PC-3 (cell line): ENCODE results near the gene MED17. TPM values are rescaled to one million over a fixed set of nuclear protein-coding genes. Genes with fewer than 3 reads are reported as not detected.

Source experiments
- ATAC-seq: fragments of 200-7000 bp; cut with Tn5 transposase; 2 replicates; pipeline ENCODE4 v1.9.1; 2020; ENCODE audit warnings: mild to moderate bottlenecking, moderate library complexity
- BruUV-seq: library from RNA; stranded (reverse); fragments of 400-500 nt; replicated peaks from 2 replicates; lab custom pipeline; 2021; lab: Mats Ljungman, UMichigan
- CTCF ChIA-PET: fragments of 300-600 bp; sonication (Branson Sonifier 250); formaldehyde crosslinking; loops from one replicate; lab custom pipeline; 2022; ENCODE audit warnings: antibody characterized with exemption; lab: Charles Lee
- POLR2A ChIA-PET: fragments of 300-600 bp; sonication (Branson Sonifier 250); formaldehyde crosslinking; loops from one replicate; lab custom pipeline; 2022; ENCODE audit warnings: antibody characterized with exemption; ENCODE audit not compliant: unreplicated experiment; lab: Charles Lee
- DNase-seq: peaks from one replicate; pipeline ENCODE4 v3.0.0-alpha.2; 2015
- H2AFZ ChIP-seq: fragments of 300-600 bp; sonication (generic); 2 replicates; pipeline ENCODE4 v1.6.0; 2016; ENCODE audit warnings: antibody characterized with exemption, low read length
- H3F3A ChIP-seq: fragments of 300-600 bp; sonication (generic); one replicate; pipeline ENCODE4 v1.6.0; 2017; ENCODE audit warnings: antibody characterized with exemption, low read length, control low read depth, mild to moderate bottlenecking; ENCODE audit not compliant: unreplicated experiment
- H3K27ac ChIP-seq: fragments of 300-600 bp; sonication (generic); 2 replicates; pipeline ENCODE4 v1.5.1; 2016; ENCODE audit warnings: mild to moderate bottlenecking, low read length
- H3K27me3 ChIP-seq: fragments of 300-600 bp; sonication (generic); 2 replicates; pipeline ENCODE4 v1.6.1; 2016; ENCODE audit warnings: low read length, mixed read lengths
- H3K36me3 ChIP-seq: fragments of 300-600 bp; sonication (generic); 2 replicates; pipeline ENCODE4 v1.6.1; 2016; ENCODE audit warnings: low read depth, mixed run types, low read length, mixed read lengths
- H3K4me1 ChIP-seq: fragments of 300-600 bp; sonication (generic); 2 replicates; pipeline ENCODE4 v1.5.1; 2016; ENCODE audit warnings: low read length; ENCODE audit not compliant: insufficient read depth
- H3K4me2 ChIP-seq: fragments of 300-600 bp; sonication (generic); 2 replicates; pipeline ENCODE4 v1.6.0; 2016; ENCODE audit warnings: low read length
- H3K4me3 ChIP-seq: fragments of 300-600 bp; sonication (generic); 2 replicates; pipeline ENCODE4 v1.5.1; 2016; ENCODE audit warnings: mild to moderate bottlenecking, low read length, mixed read lengths
- H3K79me2 ChIP-seq: fragments of 300-600 bp; sonication (generic); 2 replicates; pipeline ENCODE4 v1.6.1; 2017; ENCODE audit warnings: low read length, mixed read lengths
- H3K9ac ChIP-seq: fragments of 300-600 bp; sonication (generic); 2 replicates; pipeline ENCODE4 v1.6.0; 2016; ENCODE audit warnings: mild to moderate bottlenecking, low read length
- H3K9me2 ChIP-seq: fragments of 300-600 bp; sonication (generic); replicated peaks from 2 replicates; pipeline ENCODE4 v1.6.1; 2016; ENCODE audit warnings: mixed run types, low read length, mixed read lengths
- H3K9me3 ChIP-seq: fragments of 300-600 bp; sonication (generic); 2 replicates; pipeline ENCODE4 v1.6.1; 2016; ENCODE audit warnings: low read length, mixed read lengths
- H4K20me1 ChIP-seq: fragments of 300-600 bp; sonication (generic); 2 replicates; pipeline ENCODE4 v1.6.1; 2016; ENCODE audit warnings: low read length, mixed read lengths
- EZH2 ChIP-seq: fragments of 300-600 bp; sonication (generic); IDR thresholded peaks from one replicate; pipeline ENCODE4 v1.6.1; 2017; ENCODE audit warnings: antibody characterized with exemption, mild to moderate bottlenecking, low read length; ENCODE audit not compliant: unreplicated experiment
- EZH2phosphoT487 ChIP-seq: fragments of 300-600 bp; sonication (generic); IDR thresholded peaks from 2 replicates; pipeline ENCODE4 v1.6.1; 2018; ENCODE audit warnings: mild to moderate bottlenecking, antibody characterized with exemption, low read length, borderline replicate concordance
- intact Hi-C: fragments of 100-400 bp; cut with micrococcal nuclease; formaldehyde crosslinking; loops from 2 replicates; pipeline ENCODE4 v1.9.0; 2023
- total RNA-seq: library from RNA; depleted of rRNA; stranded (reverse); fragments of >200 nt; gene quantifications from 2 replicates; pipeline ENCODE4 v1.2.3, GENCODE V29; 2014
- TF ChIP-seq, protein P1 (sequence below): fragments of 300-600 bp; sonication (generic); conservative IDR thresholded peaks from 2 replicates; pipeline ENCODE4 v1.5.1; 2017; ENCODE audit warnings: antibody characterized with exemption, low read depth, mild to moderate bottlenecking, low read length

Gene MED17
- total RNA-seq, 1 experiment from 2014 or later, result 58.5 TPM

DNA sequence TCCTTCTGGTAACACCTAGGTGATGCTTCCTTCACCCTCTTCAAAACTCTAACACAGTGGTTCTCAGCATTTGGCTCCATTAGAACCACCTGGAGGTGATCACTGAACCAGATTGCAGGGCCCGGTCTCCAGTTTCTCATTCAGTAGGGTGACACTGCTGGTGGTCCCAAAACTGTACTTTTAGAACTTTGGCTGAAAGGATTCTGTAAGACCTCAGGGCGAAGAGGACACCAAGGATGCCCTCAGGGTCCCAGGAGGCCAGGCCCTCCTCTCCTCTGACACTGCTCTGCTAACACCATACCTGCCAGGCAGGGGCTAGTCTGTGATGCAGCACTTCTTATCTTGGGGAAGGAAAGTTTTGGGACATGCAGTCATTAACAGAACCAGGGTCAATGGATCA, 57.4 kb downstream of the MED17 start:
- Histone ChIP-seq H3K27ac (no peak overlapping the region), H2AFZ (no peak overlapping the region), H3K4me2 (no peak overlapping the region), H3K4me1 (peaks cover 47% of the 10 kb centered on the region), H3K79me2 (no peaks in the 10 kb centered on the region), H3K9ac (no peak overlapping the region), H3K4me3 (no peak overlapping the region), H3F3A (no peaks in the 10 kb centered on the region), H3K27me3 (no peaks in the 10 kb centered on the region), H3K9me3 (no peaks in the 10 kb centered on the region), H3K9me2 (no peaks in the 10 kb centered on the region), H3K36me3 (no peaks in the 10 kb centered on the region), H4K20me1 (no peaks in the 10 kb centered on the region)
- no peak for TF ChIP-seq EZH2phosphoT487
- TF ChIP-seq, protein P1, sequence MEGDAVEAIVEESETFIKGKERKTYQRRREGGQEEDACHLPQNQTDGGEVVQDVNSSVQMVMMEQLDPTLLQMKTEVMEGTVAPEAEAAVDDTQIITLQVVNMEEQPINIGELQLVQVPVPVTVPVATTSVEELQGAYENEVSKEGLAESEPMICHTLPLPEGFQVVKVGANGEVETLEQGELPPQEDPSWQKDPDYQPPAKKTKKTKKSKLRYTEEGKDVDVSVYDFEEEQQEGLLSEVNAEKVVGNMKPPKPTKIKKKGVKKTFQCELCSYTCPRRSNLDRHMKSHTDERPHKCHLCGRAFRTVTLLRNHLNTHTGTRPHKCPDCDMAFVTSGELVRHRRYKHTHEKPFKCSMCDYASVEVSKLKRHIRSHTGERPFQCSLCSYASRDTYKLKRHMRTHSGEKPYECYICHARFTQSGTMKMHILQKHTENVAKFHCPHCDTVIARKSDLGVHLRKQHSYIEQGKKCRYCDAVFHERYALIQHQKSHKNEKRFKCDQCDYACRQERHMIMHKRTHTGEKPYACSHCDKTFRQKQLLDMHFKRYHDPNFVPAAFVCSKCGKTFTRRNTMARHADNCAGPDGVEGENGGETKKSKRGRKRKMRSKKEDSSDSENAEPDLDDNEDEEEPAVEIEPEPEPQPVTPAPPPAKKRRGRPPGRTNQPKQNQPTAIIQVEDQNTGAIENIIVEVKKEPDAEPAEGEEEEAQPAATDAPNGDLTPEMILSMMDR, result no peak
- TF ChIP-seq EZH2, result no peak
- CTCF ChIA-PET, result no interaction called here
- POLR2A ChIA-PET, result no interaction called here
- ATAC-seq, result no peak
- no peak for DNase-seq
- BruUV-seq, result no TSS peak
- intact Hi-C loops, result loop anchor here (5.0 kb wide), 1 partner anchor 44 kb away; no protein-coding TSS in a partner anchor

DNA sequence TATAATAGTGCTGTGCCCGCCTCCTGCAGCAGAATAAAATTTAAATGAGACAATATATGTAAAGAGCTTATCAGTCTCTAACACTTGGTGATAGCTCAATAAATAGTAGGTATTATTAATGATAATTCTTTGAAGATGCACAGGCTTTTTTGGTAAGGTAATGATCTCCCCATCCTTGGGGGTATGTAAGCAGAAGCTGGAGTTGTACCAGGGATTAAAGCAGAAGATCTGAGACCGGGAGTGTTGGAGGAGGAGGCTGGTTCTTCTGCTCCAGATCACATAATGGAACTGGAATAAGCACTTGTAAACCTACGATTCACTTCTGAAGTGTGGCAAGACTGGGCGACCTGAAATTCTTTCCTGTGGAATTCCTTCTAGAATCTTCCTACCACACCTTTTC, 58.0 kb downstream of the MED17 start:
- peak overlapping the region; percentile 41 for H3K4me2 ChIP-seq
- BruUV-seq, result no TSS peak

More for the DNA sequence above, 58.0 kb downstream of the MED17 start:
- CTCF ChIA-PET, result interaction anchor here (0.6 to 0.7 kb wide), 2 partner anchors 24 to 58 kb away, joined by 3 to 6 read pairs; partner anchors contain the start of gene MED17
- no peaks in the 10 kb centered on the region for H4K20me1 ChIP-seq
- H3K9me3 ChIP-seq, result no peaks in the 10 kb centered on the region
- H3K79me2 ChIP-seq, result no peaks in the 10 kb centered on the region
- H3K4me3 ChIP-seq, result no peak overlapping the region
- no peak for ATAC-seq
- H3K36me3 ChIP-seq, result no peaks in the 10 kb centered on the region
- no peak for TF ChIP-seq EZH2phosphoT487
- TF ChIP-seq, protein P1, result no peak
- TF ChIP-seq EZH2, result no peak
- no peaks in the 10 kb centered on the region for H3F3A ChIP-seq
- no peaks in the 10 kb centered on the region for H3K9me2 ChIP-seq
- H3K27me3 ChIP-seq, result no peaks in the 10 kb centered on the region
- POLR2A ChIA-PET, result interaction anchor here (0.5 to 1.1 kb wide), 2 partner anchors 9 to 774 kb away, joined by 7 to 9 read pairs; partner anchors contain the start of gene VSTM5
- H3K27ac ChIP-seq, result peak overlapping the region; percentile 63
- no peak overlapping the region for H3K9ac ChIP-seq
- intact Hi-C loops, result loop anchor here (1.0 to 5.0 kb wide), 2 partner anchors 45 to 66 kb away; no protein-coding TSS in a partner anchor
- no peak for DNase-seq
- H2AFZ ChIP-seq, result no peak overlapping the region
- H3K4me1 ChIP-seq, result peaks cover 47% of the 10 kb centered on the region
